Measurements from ENCODE around the gene FBXW11.

FBXW11 gene

GRCh38 chr5:171893290-171893886 lies 113.0 kb downstream of the FBXW11 start:
- Histone ChIP-seq H3K4me2 (ENCODE audit: low read length) (no peak overlapping the region), H3K9me2 (replicated peaks; ENCODE audit: control insufficient read depth, low read length) (no peaks in the 10 kb centered on the region), H3K4me3 (ENCODE audit: low read length) (no peak overlapping the region), H3F3A (ENCODE audit: control insufficient read depth, insufficient read depth) (no peaks in the 10 kb centered on the region), H3K27ac (ENCODE audit: low read depth, low read length) (no peak overlapping the region), H3K79me2 (ENCODE audit: control insufficient read depth, low read length) (no peaks in the 10 kb centered on the region), H4K20me1 (ENCODE audit: control insufficient read depth, insufficient read depth, low read depth, low read length) (no peaks in the 10 kb centered on the region), H3K9me3 (ENCODE audit: control insufficient read depth, insufficient read depth, low read length) (no peaks in the 10 kb centered on the region), H3K27me3 (ENCODE audit: control insufficient read depth, low read length) (no peaks in the 10 kb centered on the region), H3K36me3 (ENCODE audit: control insufficient read depth, low read length) (peaks cover 14% of the 10 kb centered on the region), H3K4me1 (ENCODE audit: control insufficient read depth, low read length) (no peaks in the 10 kb centered on the region)
- TF ChIP-seq EZH2phosphoT487 (IDR thresholded peaks at IDR 0.05; ENCODE audit: borderline replicate concordance, low read length): no peak
- no peak for TF ChIP-seq CTCF (IDR thresholded peaks at IDR 0.05; ENCODE audit: low read depth, low read length, poor library complexity, severe bottlenecking)

DNA sequence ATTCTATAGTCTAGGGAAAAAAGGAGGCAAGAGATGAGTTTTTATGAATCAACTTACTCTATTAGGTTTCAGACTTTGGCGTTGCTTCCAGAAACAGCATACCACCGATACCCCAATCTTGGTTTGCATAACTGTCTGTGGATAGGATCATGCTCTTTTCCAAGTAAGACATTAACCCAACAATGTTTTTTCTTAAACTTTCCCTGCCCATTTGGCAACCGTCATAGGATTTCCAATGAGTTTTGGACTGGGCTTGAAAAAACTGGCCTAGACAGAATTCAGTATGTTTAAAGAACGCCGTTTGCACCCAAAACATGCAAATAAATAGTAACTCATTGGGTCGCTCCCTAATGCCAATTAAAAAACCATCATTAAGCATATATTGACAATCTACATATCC lies 114.8 kb downstream of the FBXW11 start:
- H3F3A ChIP-seq (ENCODE audit: control insufficient read depth, insufficient read depth): no peaks in the 10 kb centered on the region
- TF ChIP-seq CTCF (IDR thresholded peaks at IDR 0.05; ENCODE audit: low read depth, low read length, poor library complexity, severe bottlenecking) (no peak), EZH2phosphoT487 (IDR thresholded peaks at IDR 0.05; ENCODE audit: borderline replicate concordance, low read length) (no peak)
- no peaks in the 10 kb centered on the region for H3K9me2 ChIP-seq (replicated peaks; ENCODE audit: control insufficient read depth, low read length)
- H3K27me3 ChIP-seq (ENCODE audit: control insufficient read depth, low read length): no peaks in the 10 kb centered on the region
- no peaks in the 10 kb centered on the region for H3K4me1 ChIP-seq (ENCODE audit: control insufficient read depth, low read length)
- H3K36me3 ChIP-seq (ENCODE audit: control insufficient read depth, low read length): peaks cover 14% of the 10 kb centered on the region
- no peak overlapping the region for H3K4me3 ChIP-seq (ENCODE audit: low read length)
- no peaks in the 10 kb centered on the region for H4K20me1 ChIP-seq (ENCODE audit: control insufficient read depth, insufficient read depth, low read depth, low read length)
- no peak overlapping the region for H3K27ac ChIP-seq (ENCODE audit: low read depth, low read length)
- H3K4me2 ChIP-seq (ENCODE audit: low read length): no peak overlapping the region
- H3K79me2 ChIP-seq (ENCODE audit: control insufficient read depth, low read length): no peaks in the 10 kb centered on the region
- no peaks in the 10 kb centered on the region for H3K9me3 ChIP-seq (ENCODE audit: control insufficient read depth, insufficient read depth, low read length)

- Histone ChIP-seq H3K9me2 (replicated peaks; ENCODE audit: control insufficient read depth, low read length) (no peaks in the 10 kb centered on the region), H3K4me1 (ENCODE audit: control insufficient read depth, low read length) (no peaks in the 10 kb centered on the region), H3F3A (ENCODE audit: control insufficient read depth, insufficient read depth) (no peaks in the 10 kb centered on the region), H3K27ac (ENCODE audit: low read depth, low read length) (no peak overlapping the region), H4K20me1 (ENCODE audit: control insufficient read depth, insufficient read depth, low read depth, low read length) (no peaks in the 10 kb centered on the region), H3K4me2 (ENCODE audit: low read length) (no peak overlapping the region), H3K79me2 (ENCODE audit: control insufficient read depth, low read length) (no peaks in the 10 kb centered on the region), H3K9me3 (ENCODE audit: control insufficient read depth, insufficient read depth, low read length) (no peaks in the 10 kb centered on the region), H3K36me3 (ENCODE audit: control insufficient read depth, low read length) (peaks cover 14% of the 10 kb centered on the region), H3K4me3 (ENCODE audit: low read length) (no peak overlapping the region), H3K27me3 (ENCODE audit: control insufficient read depth, low read length) (no peaks in the 10 kb centered on the region)
- no peak for TF ChIP-seq EZH2phosphoT487 (IDR thresholded peaks at IDR 0.05; ENCODE audit: borderline replicate concordance, low read length)
- TF ChIP-seq CTCF (IDR thresholded peaks at IDR 0.05; ENCODE audit: low read depth, low read length, poor library complexity, severe bottlenecking): no peak
These were observed 115.3 kb downstream of the FBXW11 start for GRCh38 chr5:171891150-171891549.
